ENCODE measurements around the gene PPP3CA.
"Not testable (repeated sequence)": the region's sequence is repeated elsewhere in the genome, so short reads cannot be mapped to it uniquely, and the experiment has no call there.

The PPP3CA gene

DNA sequence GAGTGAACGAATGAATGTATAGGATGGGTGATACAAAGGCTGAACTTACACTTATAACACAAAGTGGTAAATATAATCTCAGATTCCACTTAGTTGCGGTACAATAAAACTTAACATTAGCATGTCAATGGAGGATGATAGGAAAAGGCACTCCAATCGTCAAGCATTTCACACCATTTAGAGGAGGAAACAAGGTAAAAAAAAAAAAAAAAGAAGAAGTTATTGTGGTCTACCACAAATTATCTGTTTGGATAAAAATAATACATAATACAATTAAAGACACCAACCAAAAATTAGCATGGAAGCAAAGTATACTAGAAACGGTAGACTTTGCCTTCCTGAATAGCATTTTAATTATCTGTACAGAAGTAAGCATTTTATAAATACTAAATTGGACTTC is 205.5 kb downstream of the PPP3CA start:
- DNase-seq (ENCODE audit: low read depth in 2 of 2), result no peak

DNA sequence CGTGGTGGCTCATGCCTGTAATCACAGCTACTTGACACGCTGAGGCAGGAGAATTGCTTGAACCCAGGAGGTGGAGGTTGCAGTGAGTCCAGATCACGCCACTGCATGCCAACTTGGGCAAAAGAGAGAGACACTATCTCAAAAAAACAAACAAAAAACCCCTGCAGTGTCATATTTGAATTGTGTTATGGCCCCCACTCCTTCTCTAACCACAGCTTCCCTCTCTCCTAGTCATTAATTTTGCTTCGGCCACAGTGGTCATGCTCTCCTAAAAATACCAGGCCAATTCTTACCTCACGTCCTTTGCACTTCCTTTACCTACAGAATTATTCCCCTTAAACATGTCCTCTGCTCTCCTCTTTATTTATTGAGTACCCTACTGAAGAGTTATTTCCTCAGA is 206.1 kb downstream of the PPP3CA start:
- no peak for DNase-seq (ENCODE audit: low read depth in 2 of 2)

DNA sequence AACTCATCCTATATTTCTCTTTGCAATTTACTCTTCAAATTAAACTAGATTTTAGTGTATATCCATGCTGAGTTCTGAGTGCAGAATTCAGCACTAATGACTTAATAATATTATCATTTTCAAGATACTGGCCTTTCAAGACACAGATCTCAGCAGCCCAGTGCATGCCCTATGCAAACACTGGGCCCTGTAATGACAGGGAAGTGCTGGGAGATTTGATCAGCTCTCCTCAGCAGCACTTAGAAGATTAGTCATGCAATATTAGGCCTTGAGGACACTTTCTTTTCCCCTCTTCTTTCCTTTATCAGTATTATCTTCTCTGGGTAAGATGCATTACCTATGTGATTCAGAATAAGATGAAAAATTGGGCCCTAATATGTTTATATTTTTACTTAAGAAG is 207.1 kb downstream of the PPP3CA start:
- no peak for DNase-seq (ENCODE audit: low read depth in 2 of 2)

DNA sequence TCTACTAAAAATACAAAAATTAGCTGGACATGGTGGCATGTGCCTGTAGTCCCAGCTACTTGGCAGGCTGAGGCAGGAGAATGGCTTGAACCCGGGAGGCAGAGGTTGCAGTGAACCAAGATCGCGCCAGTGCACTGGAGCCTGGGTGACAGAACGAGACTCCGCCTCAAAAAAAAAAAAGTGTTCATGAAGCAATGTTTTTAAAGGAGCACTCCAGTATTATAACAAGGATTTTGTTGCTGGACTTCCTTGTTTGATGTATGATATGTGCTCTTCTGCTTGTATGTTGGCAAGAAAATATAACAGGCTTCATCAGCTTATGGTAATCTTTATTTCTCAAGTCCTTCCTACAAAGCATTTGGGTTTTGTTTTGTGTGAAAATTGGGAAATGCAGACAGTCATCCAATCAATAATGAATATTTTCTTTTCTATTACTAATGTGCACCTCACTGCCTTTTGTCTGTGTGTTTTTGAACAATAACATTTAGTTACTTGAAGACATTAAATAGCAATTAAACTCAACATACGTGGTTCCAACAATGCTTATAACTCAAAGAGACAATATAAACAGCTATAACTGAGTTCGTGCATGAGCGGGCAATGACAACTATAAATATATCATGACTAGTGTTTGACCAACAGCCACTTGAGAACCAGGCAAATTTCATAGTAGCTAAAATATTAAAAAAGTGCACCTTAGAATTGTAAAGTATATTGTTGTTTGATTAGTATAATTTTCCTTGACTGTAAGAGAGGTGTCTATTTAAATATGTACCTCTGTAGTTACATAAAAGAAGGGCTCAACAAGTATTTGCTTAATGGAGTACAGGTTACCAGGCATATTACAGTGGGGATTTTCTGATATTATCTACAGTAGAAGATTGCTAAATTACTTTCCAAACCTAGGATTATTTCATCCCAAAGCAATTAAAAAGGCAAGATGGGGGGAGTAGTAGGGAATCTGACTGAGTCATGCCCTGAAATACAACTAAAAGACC is 210.7 kb downstream of the PPP3CA start:
- no peak for DNase-seq (ENCODE audit: low read depth in 2 of 2)

DNA sequence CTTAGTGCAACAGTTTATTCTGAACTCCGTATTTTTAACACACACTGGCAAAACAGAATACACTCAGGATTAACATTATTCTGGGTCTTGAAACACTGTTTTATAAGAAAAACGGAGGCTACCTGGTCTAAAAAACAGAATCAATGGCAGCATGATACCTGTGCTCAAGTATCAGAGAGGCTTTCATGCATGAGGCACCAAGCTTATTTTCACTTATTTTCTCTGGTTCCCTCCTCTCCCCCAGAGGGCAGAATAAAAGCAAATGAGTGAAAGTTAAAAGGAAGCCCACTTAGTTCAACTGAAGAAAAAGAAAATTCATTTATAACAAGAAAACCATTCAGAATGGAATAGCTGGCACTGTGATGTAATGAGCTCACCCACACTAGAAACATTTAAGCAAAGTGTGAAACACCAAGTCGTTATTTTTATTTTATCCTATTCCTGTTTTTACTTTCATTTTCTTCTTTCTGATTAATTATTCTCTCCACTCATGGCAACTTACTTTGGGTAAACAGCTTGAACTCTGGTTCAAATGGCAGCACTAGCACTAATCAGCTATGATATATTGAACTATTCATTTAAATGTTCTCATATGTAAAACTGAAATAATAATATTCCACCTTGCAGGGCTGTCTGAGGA is 211.8 kb downstream of the PPP3CA start:
- no peak for DNase-seq (ENCODE audit: low read depth in 2 of 2)

DNA sequence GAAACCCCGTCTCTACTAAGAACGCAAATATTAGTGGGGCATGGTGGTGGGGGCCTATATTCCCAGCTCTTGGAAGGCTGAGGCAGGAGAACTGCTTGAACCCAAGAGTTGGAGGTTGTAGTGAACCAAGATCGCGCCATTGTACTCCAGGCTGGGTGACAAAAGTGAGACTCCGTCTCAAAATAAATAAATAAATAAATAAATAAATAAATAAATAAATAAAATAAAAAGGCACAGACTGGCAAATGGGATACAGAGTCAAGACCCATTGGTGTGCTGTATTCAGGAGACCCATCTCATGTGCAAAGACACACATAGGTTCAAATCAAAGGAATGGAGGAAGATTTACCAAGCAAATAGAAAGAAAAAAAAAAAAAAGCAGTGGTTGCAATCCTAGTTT is 216.3 kb downstream of the PPP3CA start:
- DNase-seq (ENCODE audit: low read depth in 2 of 2), result not testable (repeated sequence)

DNA sequence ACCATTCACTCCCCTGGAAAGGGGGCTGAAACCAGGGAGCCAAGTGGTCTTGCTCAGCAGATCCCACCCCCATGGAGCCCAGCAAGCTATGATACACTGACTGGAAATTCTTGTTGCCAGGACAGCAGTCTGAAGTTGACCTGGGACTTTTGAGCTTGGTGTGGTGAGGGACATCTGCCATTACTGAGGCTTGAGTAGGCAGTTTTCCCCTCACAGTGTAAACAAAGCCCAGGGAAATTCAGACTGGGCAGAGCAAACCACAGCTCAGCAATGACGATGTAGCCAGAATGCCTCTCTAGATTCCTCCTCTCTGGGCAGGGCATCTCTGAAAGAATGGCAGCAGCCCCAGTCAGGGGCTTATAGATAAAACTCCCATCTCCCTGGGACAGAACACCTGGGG is 218.4 kb downstream of the PPP3CA start:
- DNase-seq (ENCODE audit: low read depth in 2 of 2), result not testable (repeated sequence)

DNA sequence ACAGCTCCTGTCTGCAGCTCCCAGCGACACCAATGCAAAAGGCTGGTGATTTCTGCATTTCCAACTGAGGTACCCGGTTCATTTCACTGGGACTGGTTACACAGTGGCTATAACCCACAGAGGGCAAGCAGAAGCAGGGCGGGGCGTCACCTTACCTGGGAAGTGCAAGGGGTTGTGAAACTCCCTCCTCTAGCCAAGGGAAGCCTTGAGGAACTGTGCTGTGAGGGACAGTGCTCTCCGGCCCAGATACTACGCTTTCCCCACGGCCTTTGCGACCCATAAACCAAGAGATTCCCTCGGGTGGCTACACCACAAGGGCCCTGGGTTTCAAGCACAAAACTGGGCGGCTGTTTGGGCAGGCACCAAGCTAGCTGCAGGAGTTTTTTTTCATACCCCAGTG is 218.9 kb downstream of the PPP3CA start:
- no peak for DNase-seq (ENCODE audit: low read depth in 2 of 2)

DNA sequence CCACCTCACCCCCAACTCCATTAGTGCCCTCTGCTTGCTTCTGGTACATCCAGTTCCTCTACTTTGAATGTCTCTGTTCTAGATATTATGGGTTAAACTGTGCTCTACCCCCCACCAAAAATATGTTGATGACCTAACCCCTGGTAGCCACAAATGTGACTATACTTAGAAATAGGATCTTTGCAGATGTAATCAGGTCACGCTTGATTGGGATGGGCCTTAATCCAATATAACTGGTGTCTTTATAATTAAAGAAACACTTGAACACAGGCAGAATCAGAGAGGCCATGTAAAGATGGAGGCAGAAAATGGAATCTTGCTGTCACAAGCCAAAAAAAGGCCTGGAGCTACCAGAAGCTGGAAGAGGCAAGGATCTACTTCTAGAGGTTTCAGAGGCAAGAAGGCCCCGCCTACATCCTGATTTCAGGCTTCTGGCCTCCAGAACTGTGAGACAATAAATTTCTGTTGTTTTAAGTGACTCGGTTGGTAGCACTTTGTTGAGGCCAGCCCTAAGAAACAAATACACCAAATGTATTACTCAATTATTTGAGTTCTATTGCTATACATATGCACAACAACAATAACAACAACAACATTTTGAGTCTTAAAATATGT is 220.0 kb downstream of the PPP3CA start:
- no peak for DNase-seq (ENCODE audit: low read depth in 2 of 2)

DNA sequence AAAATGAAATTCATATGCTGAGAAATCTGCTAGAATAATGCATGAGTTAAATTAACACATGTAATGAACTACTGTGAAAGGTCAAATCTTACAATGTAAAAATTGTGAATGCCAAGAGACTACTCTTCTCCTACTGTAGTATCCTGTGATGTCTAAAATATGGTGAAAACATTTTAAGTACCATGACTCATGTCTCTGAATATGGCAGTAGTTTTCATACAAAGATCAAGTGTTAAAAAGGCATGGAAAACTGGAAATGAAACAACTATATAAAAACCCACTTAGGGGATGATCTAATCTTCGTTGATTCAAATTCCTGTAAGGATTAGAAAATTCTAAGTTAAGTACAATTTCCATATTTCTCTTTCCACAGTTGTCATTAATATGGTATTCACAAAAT is 221.3 kb downstream of the PPP3CA start:
- no peak for DNase-seq (ENCODE audit: low read depth in 2 of 2)

DNA sequence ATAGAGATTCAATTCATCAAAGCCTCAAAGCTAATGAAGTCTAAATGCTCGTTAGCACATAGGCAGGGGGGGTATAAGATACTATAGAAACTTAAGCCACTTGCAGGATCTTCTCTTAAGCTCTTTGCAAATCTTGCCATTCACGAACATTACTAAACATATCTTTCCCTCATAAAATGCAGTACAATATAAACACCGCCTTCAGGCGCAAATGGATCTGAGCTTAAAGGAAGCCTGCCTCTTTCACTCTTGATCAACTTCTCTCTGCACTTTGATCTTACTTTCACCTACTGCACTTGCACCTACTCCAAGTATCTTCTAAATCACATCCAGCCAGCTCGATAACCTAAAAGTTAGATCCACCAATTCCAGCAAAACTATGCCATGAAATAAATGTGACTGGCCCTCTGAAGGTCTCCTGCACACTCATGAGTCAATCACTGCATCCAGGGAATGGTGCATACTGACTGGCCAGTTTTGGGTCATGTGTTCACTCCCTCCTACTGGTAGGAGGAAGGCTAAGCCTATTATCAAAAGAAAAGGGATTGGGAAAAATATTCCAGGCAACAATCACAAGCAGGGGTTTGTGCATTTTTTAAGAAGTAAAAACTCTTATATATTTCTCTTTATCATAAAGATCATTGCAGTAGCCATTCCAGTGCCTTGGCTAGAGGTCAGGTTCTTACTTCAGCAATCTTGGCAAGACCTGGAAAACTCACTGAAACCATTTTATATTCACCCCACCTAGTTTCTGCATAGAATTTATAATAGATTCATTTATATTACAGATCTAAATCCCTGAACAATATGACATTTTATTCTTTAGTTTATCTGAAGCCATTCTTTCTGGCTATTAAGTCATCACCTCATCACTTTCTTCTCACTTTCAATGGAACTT is 222.0 kb downstream of the PPP3CA start:
- no peak for DNase-seq (ENCODE audit: low read depth in 2 of 2)

DNA sequence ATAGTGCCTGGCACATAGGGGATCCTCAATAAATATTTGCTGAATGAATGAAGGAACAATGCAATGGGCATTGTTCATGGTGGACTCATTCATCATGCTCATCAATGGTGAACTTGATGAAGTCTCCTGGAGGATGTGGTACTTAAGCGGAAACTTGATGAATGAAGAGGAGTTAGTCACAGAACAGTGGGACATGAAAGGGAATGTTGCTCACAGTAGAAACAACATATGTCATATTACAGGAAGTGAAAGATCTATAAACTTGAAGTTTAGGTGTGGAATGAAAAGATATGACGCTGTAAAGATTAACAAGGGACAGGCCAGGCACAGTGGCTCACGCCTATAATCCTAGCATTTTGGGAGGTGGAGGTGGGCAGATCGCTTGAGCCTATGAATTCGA is 224.1 kb downstream of the PPP3CA start:
- DNase-seq (ENCODE audit: low read depth in 2 of 2), result no peak

DNA sequence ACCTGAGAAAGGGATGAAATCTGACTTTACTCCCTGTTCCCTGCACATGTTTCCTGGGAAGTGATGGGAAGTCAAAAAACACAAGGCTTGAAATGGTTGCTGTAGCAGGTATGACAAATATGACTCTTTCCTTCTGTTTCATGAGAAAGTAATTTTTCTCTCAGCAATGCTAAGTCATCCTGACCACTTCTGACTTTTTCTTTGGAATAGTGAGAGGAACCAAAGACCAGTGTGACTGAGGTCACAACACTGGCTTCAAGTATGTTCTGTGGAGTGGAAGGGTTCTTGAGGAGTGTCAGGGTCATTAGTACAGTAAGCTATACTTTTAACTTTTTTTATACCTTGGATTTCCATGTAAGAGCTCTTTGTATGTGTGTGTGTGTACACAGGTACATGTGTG is 225.3 kb downstream of the PPP3CA start:
- no peak for DNase-seq (ENCODE audit: low read depth in 2 of 2)

DNA sequence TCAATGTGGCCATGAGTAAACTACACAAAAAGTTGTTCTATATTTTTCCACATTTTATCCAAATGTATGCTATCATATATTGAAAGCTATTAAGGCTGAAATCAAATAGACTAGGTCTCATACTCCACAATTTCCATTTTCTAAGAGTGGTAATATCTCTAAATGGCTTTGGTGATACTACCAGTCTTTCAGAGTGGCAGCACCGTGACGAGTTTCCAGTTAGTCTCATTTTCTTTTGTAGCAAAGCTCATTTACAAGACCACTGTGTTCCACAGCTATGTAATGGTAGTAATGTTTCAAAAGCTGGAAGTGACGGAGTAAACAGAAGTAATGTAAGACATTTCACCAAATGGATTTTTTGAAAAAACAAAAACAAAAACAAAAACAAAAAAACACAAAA is 228.2 kb downstream of the PPP3CA start:
- no peak for DNase-seq (ENCODE audit: low read depth in 2 of 2)

DNA sequence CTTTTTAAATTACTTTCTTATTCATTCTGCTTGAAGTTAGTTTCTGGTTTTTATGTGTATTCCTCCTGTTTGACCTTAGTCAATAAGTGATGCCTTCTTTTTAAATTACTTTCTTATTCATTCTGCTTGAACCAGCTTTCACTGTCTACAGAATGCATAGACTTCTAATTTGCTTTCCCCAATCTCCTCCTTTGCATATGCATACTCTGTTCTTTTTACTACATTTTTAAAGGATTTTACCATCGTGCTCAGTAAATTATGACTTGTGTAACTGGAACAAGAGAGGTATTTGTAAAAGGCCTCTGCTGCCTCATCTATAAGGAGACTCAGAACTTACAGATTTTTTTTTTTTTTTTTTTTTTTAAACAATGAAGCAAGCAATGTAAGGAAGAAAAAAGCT is 228.7 kb downstream of the PPP3CA start:
- DNase-seq (ENCODE audit: low read depth in 2 of 2), result no peak

DNA sequence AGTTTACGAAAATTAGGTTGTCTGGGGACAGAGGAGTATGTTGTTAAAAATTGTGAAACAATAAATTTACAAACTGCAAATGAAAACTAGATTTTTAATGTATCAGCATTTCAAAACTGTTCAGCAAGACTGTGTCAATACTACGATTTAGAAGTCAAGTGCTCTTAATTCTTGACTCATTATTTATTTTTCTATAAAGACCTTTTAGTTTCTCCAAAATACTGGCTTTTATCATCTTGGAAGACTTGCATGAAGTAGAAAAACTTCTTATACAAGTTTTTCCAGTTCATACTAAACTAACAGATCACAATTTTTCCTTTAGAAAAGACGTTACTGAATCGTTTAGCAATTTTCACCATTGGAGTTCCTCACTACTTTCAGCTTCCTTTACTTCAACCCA is 231.4 kb downstream of the PPP3CA start:
- DNase-seq (ENCODE audit: low read depth in 2 of 2), result no peak

DNA sequence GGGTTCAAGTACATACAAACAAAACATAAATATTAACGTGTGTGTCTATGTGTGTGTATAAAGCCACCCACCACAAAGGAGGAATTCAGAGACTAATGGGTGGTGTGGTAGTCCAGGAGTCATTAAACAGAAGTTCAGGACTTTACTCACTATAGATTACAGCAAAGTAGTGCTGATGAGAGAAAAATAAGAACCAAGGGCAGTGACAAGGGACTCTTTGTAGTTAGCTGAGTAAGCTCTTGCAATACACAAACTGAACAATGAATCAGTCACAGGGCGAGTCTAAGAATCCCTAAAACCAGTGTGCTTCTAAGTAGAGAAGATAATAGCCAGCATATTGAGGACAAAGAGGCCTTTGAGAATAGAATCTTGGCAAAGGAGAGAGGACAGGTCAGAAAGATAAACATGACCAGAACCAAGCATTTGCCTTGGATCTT is 232.4 kb downstream of the PPP3CA start:
- DNase-seq (ENCODE audit: low read depth in 2 of 2), result no peak

DNA sequence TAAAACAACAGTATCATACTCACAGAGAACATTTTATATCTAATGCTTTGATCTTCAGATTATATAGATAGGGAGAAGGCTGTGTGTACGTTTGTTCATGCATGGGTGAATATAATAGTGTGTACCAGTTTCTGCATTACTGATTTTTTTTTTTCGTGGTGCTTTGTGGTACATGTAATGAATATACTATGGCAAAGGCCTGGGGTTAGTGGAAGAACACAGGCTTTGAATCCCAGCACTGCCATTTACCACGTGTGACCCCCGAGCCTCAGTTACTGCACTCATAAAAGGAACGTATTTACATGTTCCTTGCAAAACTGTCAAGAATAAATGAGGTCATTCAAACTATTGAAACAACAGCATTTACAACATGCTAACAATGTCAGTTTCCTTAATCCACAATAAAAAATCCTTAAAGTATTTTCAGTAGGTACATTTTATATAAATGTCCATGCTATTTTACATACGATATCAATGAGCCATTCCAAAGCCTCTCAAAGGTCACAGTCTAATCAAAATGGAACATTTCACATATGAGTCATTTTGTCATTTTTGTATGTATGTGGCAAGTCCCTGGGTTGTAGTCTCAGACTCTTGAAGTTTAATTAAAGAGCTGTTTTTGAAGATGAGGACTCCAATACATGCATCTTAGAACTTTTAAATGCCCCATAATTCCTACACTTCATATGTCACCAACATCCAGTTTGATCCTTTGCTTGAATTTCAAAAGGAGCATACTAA is 242.8 kb downstream of the PPP3CA start:
- no peak for DNase-seq (ENCODE audit: low read depth in 2 of 2)

DNA sequence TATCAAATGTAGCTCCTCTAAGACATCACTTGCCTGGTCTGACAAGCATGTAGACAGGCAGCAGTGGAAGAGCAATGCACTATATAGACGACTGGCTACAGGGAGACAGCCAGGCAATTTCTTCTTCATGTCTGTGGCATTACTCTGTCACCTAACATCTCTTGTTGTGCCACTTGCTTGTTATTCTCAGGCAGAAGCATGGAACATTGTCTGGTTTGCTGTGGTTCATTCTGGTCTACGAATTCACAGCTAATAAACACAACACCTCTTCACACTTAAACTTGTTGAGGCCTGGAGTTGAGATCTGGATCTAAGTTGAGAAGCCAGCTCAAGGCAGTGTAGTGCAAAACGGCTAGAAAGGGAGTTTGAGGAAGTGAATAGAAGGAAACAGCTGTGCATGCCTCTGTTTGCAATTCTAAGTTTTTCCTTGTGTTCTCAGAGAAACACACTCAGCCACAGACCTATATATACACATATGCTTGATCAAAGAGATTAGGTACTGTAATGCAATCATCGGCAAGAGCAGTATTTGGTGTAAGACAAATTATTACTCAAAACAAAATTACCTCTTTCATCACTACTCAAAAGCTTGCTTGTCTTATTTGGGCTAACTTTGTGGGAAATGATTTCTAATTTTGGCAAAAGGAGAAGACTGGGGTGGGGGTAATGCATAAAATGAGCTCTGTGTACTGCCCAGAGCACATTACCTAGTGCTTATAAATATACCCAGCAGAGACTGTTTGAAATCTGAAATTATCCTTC is 243.8 kb downstream of the PPP3CA start:
- DNase-seq (ENCODE audit: low read depth in 2 of 2), result no peak

DNA sequence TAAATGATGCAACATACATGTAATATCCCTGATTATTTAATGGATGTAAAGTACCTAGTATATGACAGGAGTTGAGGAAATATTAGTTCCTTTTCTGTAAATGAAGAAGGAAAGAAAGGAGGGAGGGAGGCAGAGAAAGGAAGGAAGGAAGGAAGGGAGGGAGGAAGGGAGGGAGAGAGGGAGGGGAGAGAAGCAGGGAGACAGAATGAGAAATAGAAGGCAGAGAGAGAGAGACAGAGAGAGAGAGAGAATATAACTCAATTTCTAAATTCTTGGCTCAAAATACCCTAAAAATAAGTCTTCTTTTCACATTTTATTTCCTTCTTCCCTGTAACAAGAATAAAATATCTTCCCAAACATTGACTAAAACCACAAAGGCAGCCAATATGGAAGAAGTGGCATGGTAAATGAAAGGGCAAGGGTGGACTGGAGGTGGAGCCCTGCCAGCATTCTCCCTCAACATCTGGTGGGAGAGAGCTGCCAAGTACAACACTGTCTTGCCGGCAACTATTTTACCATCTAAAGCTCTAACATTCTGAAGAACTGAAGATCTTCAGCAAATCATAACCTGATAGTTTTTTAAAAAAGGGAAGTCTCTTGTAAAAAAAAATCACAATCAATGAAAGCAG is 245.1 kb downstream of the PPP3CA start:
- no peak for DNase-seq (ENCODE audit: low read depth in 2 of 2)

Measured in stimulated activated CD8-positive, alpha-beta memory T cell treated with anti-CD3 and anti-CD28 coated beads, Interleukin-7, amount 100 ng/mL, for 1 hour (primary cell).